Breast epithelium (tissue), 3 donors: ENCODE data around the gene HOXB13.

Experiments used
- CTCF ChIP-seq, 3 donors: fragments of 450-650 bp; IDR thresholded peaks; one replicate each; pipeline ENCODE4 v1.5.1; 2016 to 2017; ENCODE audit warnings: antibody characterized with exemption in 3 of 3, mild to moderate bottlenecking in 3 of 3, moderate library complexity in 3 of 3
- POLR2A ChIP-seq: fragments of 450-650 bp; IDR thresholded peaks from one replicate; pipeline ENCODE4 v1.6.1; 2016; ENCODE audit warnings: antibody characterized with exemption, mild to moderate bottlenecking, moderate library complexity
- POLR2AphosphoS5 ChIP-seq, 3 donors: sonication (generic); formaldehyde crosslinking; IDR thresholded peaks; one replicate each; pipeline ENCODE4 v1.6.1; 2017; ENCODE audit warnings: antibody characterized with exemption in 3 of 3

GRCh38 chr17:48690655-48691054, 37.9 kb downstream of the HOXB13 start:
- TF ChIP-seq POLR2A (no peak), CTCF (IDR thresholded peaks at IDR 0.05) (no peak), POLR2AphosphoS5 (IDR thresholded peaks at IDR 0.05) (no peak)
